Esophagus muscularis mucosa (tissue), 4 donors: ENCODE results near the gene ZBTB48. TPM values are rescaled to one million over a fixed set of nuclear protein-coding genes. Genes with fewer than 3 reads are reported as not detected.

Experiments used
- DNase-seq: peaks from one replicate; pipeline ENCODE4 v3.0.0-alpha.2; 2017; ENCODE audit errors: extremely low spot score
- H3K27ac ChIP-seq, 4 donors: fragments of 200-600 bp; sonication (generic); replicated peaks in 1 of 4; 1 replicate in 3 of 4; 2 replicates in 1 of 4; pipeline ENCODE4 v1.5.1; 2016 to 2019; ENCODE audit warnings: mild to moderate bottlenecking in 1 of 4
- H3K27me3 ChIP-seq, 4 donors: fragments of 200-600 bp; sonication (generic); one replicate each; pipeline versions ENCODE4 v1.5.1 to v1.6.0; 2016 to 2019
- H3K36me3 ChIP-seq, 4 donors: fragments of 200-600 bp; sonication (generic); one replicate each; pipeline ENCODE4 v1.5.1; 2016 to 2019
- H3K4me1 ChIP-seq, 4 donors: fragments of 200-600 bp; sonication (generic); one replicate each; pipeline ENCODE4 v1.5.1; 2016 to 2019
- H3K4me3 ChIP-seq, 4 donors: fragments of 200-600 bp; sonication (generic); 1 replicate in 2 of 4; 2 replicates in 2 of 4; pipeline ENCODE4 v1.5.1; 2016 to 2019; ENCODE audit warnings: mild to moderate bottlenecking in 4 of 4, moderate library complexity in 1 of 4
- H3K9me3 ChIP-seq, 4 donors: fragments of 200-600 bp; sonication (generic); 1 replicate in 3 of 4; 2 replicates in 1 of 4; pipeline ENCODE4 v1.5.1; 2016 to 2019
- EP300 ChIP-seq: sonication (generic); formaldehyde crosslinking; IDR thresholded peaks from one replicate; pipeline ENCODE4 v1.6.1; 2017; ENCODE audit warnings: antibody characterized with exemption
- POLR2A ChIP-seq: fragments of 450-650 bp; IDR thresholded peaks from one replicate; pipeline ENCODE4 v1.6.1; 2017; ENCODE audit warnings: antibody characterized with exemption, moderate library complexity, mild to moderate bottlenecking, low read depth
- POLR2AphosphoS5 ChIP-seq, 2 donors: sonication (generic); formaldehyde crosslinking; IDR thresholded peaks; one replicate each; pipeline ENCODE4 v1.6.1; 2017; ENCODE audit warnings: antibody characterized with exemption in 2 of 2
- WGBS: methylation state at CpG from one replicate; pipeline ENCODE4 v1.1.5; 2018; 5-methylcytosine and 5-hydroxymethylcytosine counted together
- intact Hi-C: fragments of 100-400 bp; cut with DNase I; formaldehyde crosslinking; loops from one replicate; pipeline ENCODE4 v1.15.1; 2023
- total RNA-seq, 4 donors: library from RNA; depleted of rRNA; stranded (reverse); fragments of >200 nt; gene quantifications; one replicate each; pipeline versions ENCODE4 v1.1.0 to v1.2.1, GENCODE V29; 2016
- TF ChIP-seq, protein P1 (sequence below), 3 experiments: fragments of 200-600 bp in 2 of 3; fragments of 450-650 bp in 1 of 3; sonication (generic) in 2 of 3; IDR thresholded peaks; one replicate each; pipeline ENCODE4 v1.5.1; 2017 to 2019; ENCODE audit warnings: antibody characterized with exemption in 3 of 3, mild to moderate bottlenecking in 2 of 3, moderate library complexity in 1 of 3

Gene ZBTB48
- total RNA-seq, 4 donors from 2014 or later = 15.0 to 24.9 (median 16.4) TPM

DNA sequence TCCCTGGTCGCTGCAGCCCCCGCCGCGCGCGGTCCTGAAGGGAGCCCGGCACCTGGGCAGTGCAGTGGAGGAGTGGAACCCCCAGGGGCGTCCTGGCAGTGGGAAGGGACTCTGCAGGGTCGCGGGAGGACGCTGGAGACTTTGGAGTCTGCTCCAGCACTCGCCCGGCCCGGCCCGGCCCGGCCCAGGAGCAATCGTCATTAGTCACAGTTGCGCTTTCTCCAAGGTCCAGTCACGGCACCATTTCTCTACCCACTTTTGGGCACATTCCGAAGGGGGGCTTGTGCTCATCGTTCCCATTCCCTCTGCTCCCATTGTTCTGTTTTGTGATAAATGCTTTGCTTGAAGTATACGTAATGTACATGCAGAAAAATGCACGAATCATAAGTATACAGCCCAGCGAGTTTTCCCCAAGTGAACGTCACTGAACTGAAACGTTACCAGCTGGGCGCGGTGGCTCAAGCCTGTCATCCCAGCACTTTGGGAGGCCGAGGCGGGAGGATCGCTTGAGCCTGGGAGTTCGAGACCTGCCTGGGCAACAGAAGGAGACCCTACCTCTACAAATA, 45.9 kb downstream of the ZBTB48 start:
- intact Hi-C loops = loop anchor here (5.0 kb wide), 1 partner anchor 48 kb away; the partner anchor contains the start of gene ZBTB48
- peak overlapping the region; percentile 84 to 92 (median 91) for H3K27ac ChIP-seq
- WGBS = 7% methylated on average over 19 of the region's 32 CpGs

DNA sequence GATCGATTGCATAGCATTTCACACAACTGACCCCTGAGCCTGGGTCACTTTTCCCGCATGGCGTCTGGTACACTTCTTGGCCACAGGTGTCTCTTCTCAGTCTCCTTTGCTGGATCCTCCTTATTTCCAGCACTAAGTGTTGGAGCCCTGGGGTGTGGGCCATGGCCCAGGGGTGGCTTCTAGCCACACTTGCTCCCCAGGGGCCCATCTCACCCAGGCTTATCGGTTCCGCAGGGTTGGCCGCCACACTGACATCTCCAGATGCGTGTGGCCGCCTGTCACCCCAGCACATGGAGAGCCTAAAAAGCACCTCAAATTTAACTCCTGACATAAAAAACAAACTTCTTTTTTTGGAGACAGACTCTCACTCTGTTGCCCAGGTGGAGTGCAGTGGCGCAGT, 47.2 kb downstream of the ZBTB48 start:
- intact Hi-C loops = loop anchor here (5.0 kb wide), 1 partner anchor 50 kb away; the partner anchor contains the start of gene ZBTB48
- 87% methylated on average over 9 of the region's 9 CpGs for WGBS
- Histone ChIP-seq H3K36me3 (peaks cover 33 to 72% (median 59%) of the 10 kb centered on the region in 4 donors), H3K4me1 (peaks cover 17 to 60% (median 49%) of the 10 kb centered on the region in 4 donors), H3K9me3 (no peaks in the 10 kb centered on the region), H3K4me3 (no peak overlapping the region), H3K27ac (no peak overlapping the region), H3K27me3 (no peaks in the 10 kb centered on the region)
- no peak for DNase-seq
- no peak for TF ChIP-seq POLR2AphosphoS5 (IDR thresholded peaks at IDR 0.05)
- TF ChIP-seq, protein P1, sequence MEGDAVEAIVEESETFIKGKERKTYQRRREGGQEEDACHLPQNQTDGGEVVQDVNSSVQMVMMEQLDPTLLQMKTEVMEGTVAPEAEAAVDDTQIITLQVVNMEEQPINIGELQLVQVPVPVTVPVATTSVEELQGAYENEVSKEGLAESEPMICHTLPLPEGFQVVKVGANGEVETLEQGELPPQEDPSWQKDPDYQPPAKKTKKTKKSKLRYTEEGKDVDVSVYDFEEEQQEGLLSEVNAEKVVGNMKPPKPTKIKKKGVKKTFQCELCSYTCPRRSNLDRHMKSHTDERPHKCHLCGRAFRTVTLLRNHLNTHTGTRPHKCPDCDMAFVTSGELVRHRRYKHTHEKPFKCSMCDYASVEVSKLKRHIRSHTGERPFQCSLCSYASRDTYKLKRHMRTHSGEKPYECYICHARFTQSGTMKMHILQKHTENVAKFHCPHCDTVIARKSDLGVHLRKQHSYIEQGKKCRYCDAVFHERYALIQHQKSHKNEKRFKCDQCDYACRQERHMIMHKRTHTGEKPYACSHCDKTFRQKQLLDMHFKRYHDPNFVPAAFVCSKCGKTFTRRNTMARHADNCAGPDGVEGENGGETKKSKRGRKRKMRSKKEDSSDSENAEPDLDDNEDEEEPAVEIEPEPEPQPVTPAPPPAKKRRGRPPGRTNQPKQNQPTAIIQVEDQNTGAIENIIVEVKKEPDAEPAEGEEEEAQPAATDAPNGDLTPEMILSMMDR (IDR thresholded peaks at IDR 0.05) = no peak

More for the DNA sequence above, 45.9 kb downstream of the ZBTB48 start:
- DNase-seq = no peak
- Histone ChIP-seq H3K36me3 (peaks cover 39 to 72% (median 60%) of the 10 kb centered on the region in 4 donors), H3K27me3 (no peaks in the 10 kb centered on the region), H3K4me1 (peaks cover 17 to 64% (median 49%) of the 10 kb centered on the region in 4 donors), H3K9me3 (no peaks in the 10 kb centered on the region), H3K4me3 (peak overlapping the region; percentile 76 to 99 (median 84))
- TF ChIP-seq POLR2A = no peak
- TF ChIP-seq POLR2AphosphoS5 (IDR thresholded peaks at IDR 0.05) = peak; percentile 12 to 29

DNA sequence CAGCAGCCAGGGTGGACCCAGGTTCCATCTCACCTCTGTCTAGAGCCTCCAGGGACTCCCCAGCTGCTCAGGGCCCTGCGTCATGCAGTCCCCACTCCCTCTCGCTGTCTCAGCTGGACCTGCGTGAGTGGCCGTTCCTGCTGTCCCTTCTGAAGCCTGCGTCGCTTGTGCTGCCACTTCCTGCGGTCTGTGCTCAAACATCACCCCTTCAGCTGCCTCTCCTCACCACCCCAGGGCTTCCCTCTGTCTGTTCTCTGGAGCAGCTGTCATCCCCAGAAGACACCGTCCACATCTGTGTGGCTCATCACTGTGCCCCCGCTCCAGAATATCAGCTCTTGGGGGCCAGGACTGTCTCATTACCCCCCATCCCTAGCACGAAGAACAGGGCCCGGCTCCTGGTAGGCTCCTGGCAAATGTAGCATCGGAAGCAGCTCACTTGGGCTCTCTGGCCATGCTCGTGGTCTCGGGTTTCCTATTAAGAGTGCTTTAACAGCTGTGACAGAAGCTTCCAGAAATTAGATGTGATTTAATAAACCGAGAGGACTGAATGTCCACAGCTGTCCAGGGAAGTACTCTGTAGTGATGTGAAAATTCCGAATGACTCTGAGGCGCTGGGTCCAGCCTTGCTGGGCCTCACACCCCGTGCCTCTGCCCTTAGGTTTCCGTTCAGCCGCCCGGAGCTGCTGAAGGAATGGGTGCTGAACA, 48.2 kb downstream of the ZBTB48 start:
- Histone ChIP-seq H3K36me3 (peaks cover 38 to 72% (median 63%) of the 10 kb centered on the region in 4 donors), H3K27me3 (no peaks in the 10 kb centered on the region), H3K27ac (no peak overlapping the region), H3K4me3 (no peak overlapping the region), H3K9me3 (no peaks in the 10 kb centered on the region), H3K4me1 (peaks cover 17 to 51% (median 45%) of the 10 kb centered on the region in 4 donors)
- 85% methylated on average over 20 of the region's 21 CpGs for WGBS
- intact Hi-C loops = loop anchor here (5.0 kb wide), 1 partner anchor 51 kb away; the partner anchor contains the start of gene ZBTB48
- TF ChIP-seq, protein P1 (IDR thresholded peaks at IDR 0.05) = no peak
- TF ChIP-seq POLR2A = no peak
- DNase-seq = no peak

DNA sequence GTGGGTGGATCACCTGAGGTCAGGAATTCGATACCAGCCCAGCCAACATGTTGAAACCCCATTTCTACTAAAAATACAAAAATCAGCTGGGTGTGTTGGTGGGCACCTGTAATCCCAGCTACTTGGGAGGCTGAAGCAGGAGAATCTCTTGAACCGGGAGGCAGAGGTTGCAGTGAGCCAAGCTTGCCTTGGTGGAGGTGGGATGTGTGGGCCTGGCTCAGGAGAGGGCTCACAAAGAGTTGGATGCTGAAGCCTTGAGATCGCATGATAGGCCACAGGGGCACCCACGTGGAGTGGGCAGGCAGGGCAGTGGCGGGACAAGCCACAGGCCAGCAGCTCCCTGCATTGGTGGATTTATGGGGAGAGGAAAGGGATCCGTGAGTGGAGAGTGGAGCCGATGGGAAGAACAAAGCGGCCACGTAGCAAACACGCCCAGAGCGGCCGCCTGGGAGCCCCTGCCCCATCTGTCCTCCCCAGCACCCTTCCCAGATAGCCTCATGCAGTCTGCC, 49.2 kb downstream of the ZBTB48 start:
- Histone ChIP-seq H3K27me3 (no peaks in the 10 kb centered on the region), H3K27ac (no peak overlapping the region), H3K4me3 (no peak overlapping the region), H3K36me3 (peaks cover 45 to 72% (median 67%) of the 10 kb centered on the region in 4 donors), H3K9me3 (no peaks in the 10 kb centered on the region), H3K4me1 (peaks cover 17 to 50% (median 40%) of the 10 kb centered on the region in 4 donors)
- no peak for TF ChIP-seq POLR2A
- no peak for TF ChIP-seq POLR2AphosphoS5 (IDR thresholded peaks at IDR 0.05)
- TF ChIP-seq, protein P1 (IDR thresholded peaks at IDR 0.05) = no peak
- no peak for TF ChIP-seq EP300
- intact Hi-C loops = loop anchor here (5.0 kb wide), 1 partner anchor 52 kb away; the partner anchor contains the start of gene ZBTB48
- no peak for DNase-seq
- 88% methylated on average over 12 of the region's 12 CpGs for WGBS

DNA sequence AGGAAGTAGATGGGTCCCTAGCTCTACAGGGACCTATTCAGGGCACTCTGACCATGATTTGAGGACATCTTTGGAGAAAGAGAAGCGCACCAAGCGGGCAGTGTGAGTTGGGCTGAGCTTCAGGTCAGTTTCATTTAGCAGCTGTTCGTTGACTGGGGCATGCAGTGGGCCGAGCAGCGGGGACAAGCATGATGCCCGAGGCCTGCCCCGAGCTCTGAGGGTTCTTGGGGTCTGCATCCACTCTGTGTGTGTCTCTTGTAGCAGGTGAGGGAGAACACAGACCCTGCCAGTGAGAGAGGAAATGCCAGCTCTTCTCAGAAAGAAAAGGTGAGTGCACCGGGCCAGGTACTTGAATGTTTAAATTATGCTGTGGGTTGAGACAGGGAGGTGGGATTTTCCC, 50.2 kb downstream of the ZBTB48 start:
- intact Hi-C loops = no loop called here
- Histone ChIP-seq H3K4me1 (peaks cover 10 to 48% (median 31%) of the 10 kb centered on the region in 4 donors), H3K9me3 (no peaks in the 10 kb centered on the region), H3K27me3 (no peaks in the 10 kb centered on the region), H3K27ac (no peak overlapping the region), H3K36me3 (peaks cover 45 to 82% (median 76%) of the 10 kb centered on the region in 4 donors), H3K4me3 (no peak overlapping the region)
- TF ChIP-seq EP300 = no peak
- TF ChIP-seq, protein P1 (IDR thresholded peaks at IDR 0.05) = no peak
- no peak for TF ChIP-seq POLR2AphosphoS5 (IDR thresholded peaks at IDR 0.05)
- no peak for TF ChIP-seq POLR2A
- DNase-seq = no peak
- 77% methylated on average over 1 of the region's 8 CpGs for WGBS
